ENCODE data around the gene PPFIA1.

The PPFIA1 gene

GRCh38 chr11:70240337-70240736, 30.2 kb upstream of the PPFIA1 start:
- H3K27ac ChIP-seq (ENCODE audit: low read depth, low read length): no peak overlapping the region
- no peak overlapping the region for H3K9ac ChIP-seq (ENCODE audit: low read length)
- no peaks in the 10 kb centered on the region for H3K36me3 ChIP-seq (ENCODE audit: insufficient read depth, low read length)
- no peaks in the 10 kb centered on the region for H3K27me3 ChIP-seq (ENCODE audit: control insufficient read depth in 1 of 2, insufficient read depth in 2 of 2, low read length in 2 of 2)
- no peak overlapping the region for H3K4me3 ChIP-seq (ENCODE audit: low read depth in 1 of 2, low read length in 2 of 2)
- no peaks in the 10 kb centered on the region for H3K9me3 ChIP-seq (ENCODE audit: low read length)
- H3K4me1 ChIP-seq (ENCODE audit: insufficient read depth, low read length): no peaks in the 10 kb centered on the region

GRCh38 chr11:70241709-70242108, 28.8 kb upstream of the PPFIA1 start:
- no peaks in the 10 kb centered on the region for H3K36me3 ChIP-seq (ENCODE audit: insufficient read depth, low read length)
- H3K27me3 ChIP-seq (ENCODE audit: control insufficient read depth in 1 of 2, insufficient read depth in 2 of 2, low read length in 2 of 2): no peaks in the 10 kb centered on the region
- H3K4me3 ChIP-seq (ENCODE audit: low read depth in 1 of 2, low read length in 2 of 2): no peak overlapping the region
- H3K4me1 ChIP-seq (ENCODE audit: insufficient read depth, low read length): no peaks in the 10 kb centered on the region
- no peaks in the 10 kb centered on the region for H3K9me3 ChIP-seq (ENCODE audit: low read length)
- H3K27ac ChIP-seq (ENCODE audit: low read depth, low read length): no peak overlapping the region
- H3K9ac ChIP-seq (ENCODE audit: low read length): no peak overlapping the region

GRCh38 chr11:70242885-70243284, 27.6 kb upstream of the PPFIA1 start:
- H3K27ac ChIP-seq (ENCODE audit: low read depth, low read length): no peak overlapping the region
- H3K9me3 ChIP-seq (ENCODE audit: low read length): no peaks in the 10 kb centered on the region
- no peaks in the 10 kb centered on the region for H3K36me3 ChIP-seq (ENCODE audit: insufficient read depth, low read length)
- H3K27me3 ChIP-seq (ENCODE audit: control insufficient read depth in 1 of 2, insufficient read depth in 2 of 2, low read length in 2 of 2): no peaks in the 10 kb centered on the region
- H3K4me1 ChIP-seq (ENCODE audit: insufficient read depth, low read length): no peaks in the 10 kb centered on the region
- H3K9ac ChIP-seq (ENCODE audit: low read length): no peak overlapping the region
- no peak overlapping the region for H3K4me3 ChIP-seq (ENCODE audit: low read depth in 1 of 2, low read length in 2 of 2)

GRCh38 chr11:70243912-70244652, 26.4 kb upstream of the PPFIA1 start:
- Histone ChIP-seq H3K4me1 (ENCODE audit: insufficient read depth, low read length) (no peaks in the 10 kb centered on the region), H3K4me3 (ENCODE audit: low read depth in 1 of 2, low read length in 2 of 2) (no peak overlapping the region), H3K36me3 (ENCODE audit: insufficient read depth, low read length) (no peaks in the 10 kb centered on the region), H3K9me3 (ENCODE audit: low read length) (no peaks in the 10 kb centered on the region), H3K9ac (ENCODE audit: low read length) (no peak overlapping the region), H3K27me3 (ENCODE audit: control insufficient read depth in 1 of 2, insufficient read depth in 2 of 2, low read length in 2 of 2) (no peaks in the 10 kb centered on the region), H3K27ac (ENCODE audit: low read depth, low read length) (no peak overlapping the region)

- no peaks in the 10 kb centered on the region for H3K4me1 ChIP-seq (ENCODE audit: insufficient read depth, low read length)
- H3K9ac ChIP-seq (ENCODE audit: low read length): no peak overlapping the region
- no peaks in the 10 kb centered on the region for H3K9me3 ChIP-seq (ENCODE audit: low read length)
- H3K4me3 ChIP-seq (ENCODE audit: low read depth in 1 of 2, low read length in 2 of 2): no peak overlapping the region
- no peak overlapping the region for H3K27ac ChIP-seq (ENCODE audit: low read depth, low read length)
- H3K36me3 ChIP-seq (ENCODE audit: insufficient read depth, low read length): no peaks in the 10 kb centered on the region
- no peaks in the 10 kb centered on the region for H3K27me3 ChIP-seq (ENCODE audit: control insufficient read depth in 1 of 2, insufficient read depth in 2 of 2, low read length in 2 of 2)
Observed at GRCh38 chr11:70244698-70245097, 25.8 kb upstream of the PPFIA1 start.

- Histone ChIP-seq H3K9ac (ENCODE audit: low read length) (no peak overlapping the region), H3K4me1 (ENCODE audit: insufficient read depth, low read length) (no peaks in the 10 kb centered on the region), H3K4me3 (ENCODE audit: low read depth in 1 of 2, low read length in 2 of 2) (no peak overlapping the region), H3K27ac (ENCODE audit: low read depth, low read length) (no peak overlapping the region), H3K27me3 (ENCODE audit: control insufficient read depth in 1 of 2, insufficient read depth in 2 of 2, low read length in 2 of 2) (no peaks in the 10 kb centered on the region), H3K9me3 (ENCODE audit: low read length) (no peaks in the 10 kb centered on the region), H3K36me3 (ENCODE audit: insufficient read depth, low read length) (no peaks in the 10 kb centered on the region)
Observed at GRCh38 chr11:70246196-70246595, 24.3 kb upstream of the PPFIA1 start.

- H3K36me3 ChIP-seq (ENCODE audit: insufficient read depth, low read length): no peaks in the 10 kb centered on the region
- no peak overlapping the region for H3K9ac ChIP-seq (ENCODE audit: low read length)
- H3K4me1 ChIP-seq (ENCODE audit: insufficient read depth, low read length): no peaks in the 10 kb centered on the region
- no peak overlapping the region for H3K27ac ChIP-seq (ENCODE audit: low read depth, low read length)
- no peaks in the 10 kb centered on the region for H3K9me3 ChIP-seq (ENCODE audit: low read length)
- no peaks in the 10 kb centered on the region for H3K27me3 ChIP-seq (ENCODE audit: control insufficient read depth in 1 of 2, insufficient read depth in 2 of 2, low read length in 2 of 2)
- H3K4me3 ChIP-seq (ENCODE audit: low read depth in 1 of 2, low read length in 2 of 2): no peak overlapping the region
Observed at GRCh38 chr11:70247042-70247709, 23.3 kb upstream of the PPFIA1 start.

GRCh38 chr11:70247710-70248072, 22.8 kb upstream of the PPFIA1 start:
- Histone ChIP-seq H3K27ac (ENCODE audit: low read depth, low read length) (no peak overlapping the region), H3K27me3 (ENCODE audit: control insufficient read depth in 1 of 2, insufficient read depth in 2 of 2, low read length in 2 of 2) (no peaks in the 10 kb centered on the region), H3K9me3 (ENCODE audit: low read length) (no peaks in the 10 kb centered on the region), H3K36me3 (ENCODE audit: insufficient read depth, low read length) (no peaks in the 10 kb centered on the region), H3K9ac (ENCODE audit: low read length) (no peak overlapping the region), H3K4me3 (ENCODE audit: low read depth in 1 of 2, low read length in 2 of 2) (no peak overlapping the region), H3K4me1 (ENCODE audit: insufficient read depth, low read length) (no peaks in the 10 kb centered on the region)

GRCh38 chr11:70250876-70251658, 19.4 kb upstream of the PPFIA1 start:
- Histone ChIP-seq H3K27ac (ENCODE audit: low read depth, low read length) (no peak overlapping the region), H3K36me3 (ENCODE audit: insufficient read depth, low read length) (no peaks in the 10 kb centered on the region), H3K4me3 (ENCODE audit: low read depth in 1 of 2, low read length in 2 of 2) (no peak overlapping the region), H3K9ac (ENCODE audit: low read length) (no peak overlapping the region), H3K27me3 (ENCODE audit: control insufficient read depth in 1 of 2, insufficient read depth in 2 of 2, low read length in 2 of 2) (no peaks in the 10 kb centered on the region), H3K4me1 (ENCODE audit: insufficient read depth, low read length) (no peaks in the 10 kb centered on the region), H3K9me3 (ENCODE audit: low read length) (no peaks in the 10 kb centered on the region)

- Histone ChIP-seq H3K27ac (ENCODE audit: low read depth, low read length) (no peak overlapping the region), H3K4me1 (ENCODE audit: insufficient read depth, low read length) (no peaks in the 10 kb centered on the region), H3K27me3 (ENCODE audit: control insufficient read depth in 1 of 2, insufficient read depth in 2 of 2, low read length in 2 of 2) (no peaks in the 10 kb centered on the region), H3K9me3 (ENCODE audit: low read length) (no peaks in the 10 kb centered on the region), H3K4me3 (ENCODE audit: low read depth in 1 of 2, low read length in 2 of 2) (no peak overlapping the region), H3K36me3 (ENCODE audit: insufficient read depth, low read length) (no peaks in the 10 kb centered on the region), H3K9ac (ENCODE audit: low read length) (no peak overlapping the region)
Observed at GRCh38 chr11:70251659-70252321, 18.7 kb upstream of the PPFIA1 start.

- Histone ChIP-seq H3K4me1 (ENCODE audit: insufficient read depth, low read length) (no peaks in the 10 kb centered on the region), H3K36me3 (ENCODE audit: insufficient read depth, low read length) (no peaks in the 10 kb centered on the region), H3K27ac (ENCODE audit: low read depth, low read length) (no peak overlapping the region), H3K27me3 (ENCODE audit: control insufficient read depth in 1 of 2, insufficient read depth in 2 of 2, low read length in 2 of 2) (no peaks in the 10 kb centered on the region), H3K9me3 (ENCODE audit: low read length) (no peaks in the 10 kb centered on the region), H3K9ac (ENCODE audit: low read length) (no peak overlapping the region), H3K4me3 (ENCODE audit: low read depth in 1 of 2, low read length in 2 of 2) (no peak overlapping the region)
Observed at GRCh38 chr11:70252844-70253243, 17.6 kb upstream of the PPFIA1 start.
